Inferior parietal cortex (tissue), 1 donor: ENCODE measurements around the gene FHAD1.
"Not testable (repeated sequence)": the region's sequence is repeated elsewhere in the genome, so short reads cannot be mapped to it uniquely, and the experiment has no call there.

Experiments
- DNase-seq: peaks from one replicate; pipeline ENCODE4 v3.0.0-alpha.2; 2016; ENCODE audit errors: extremely low spot score

FHAD1 gene

DNA sequence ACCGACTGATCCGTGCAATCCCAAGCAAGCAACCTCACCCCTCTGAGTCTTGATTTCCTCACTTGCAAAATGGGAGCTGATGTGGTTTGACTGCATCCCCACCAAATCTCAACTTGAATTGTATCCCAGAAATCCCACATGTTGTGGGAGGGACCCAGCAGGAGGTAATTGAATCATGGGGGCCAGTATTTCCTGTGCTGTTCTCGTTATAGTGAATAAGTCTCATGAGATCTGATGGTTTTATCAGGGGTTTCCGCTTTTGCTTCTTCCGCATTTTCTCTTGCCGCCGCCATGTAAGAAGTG lies 58.4 kb downstream of the FHAD1 start:
- DNase-seq, result no peak

DNA sequence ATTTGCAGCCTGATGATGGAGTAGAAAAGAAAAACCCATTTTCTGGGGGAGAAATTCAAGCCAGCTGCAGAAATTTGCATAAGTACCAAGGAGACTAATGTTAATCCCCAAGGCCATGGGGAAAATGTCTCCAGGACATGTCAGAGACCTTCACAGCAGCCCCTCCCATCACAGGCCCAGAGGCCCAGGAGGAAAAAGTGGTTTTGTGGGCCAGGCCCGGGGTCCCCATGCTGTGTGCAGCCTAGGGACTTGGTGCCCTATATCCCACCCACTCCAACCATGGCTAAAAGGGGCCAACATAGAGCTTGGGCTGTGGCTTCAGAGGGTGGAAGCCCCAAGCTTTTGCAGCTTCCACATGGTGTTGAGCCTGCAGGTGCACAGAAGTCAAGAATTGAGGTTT lies 59.3 kb downstream of the FHAD1 start:
- not testable (repeated sequence) for DNase-seq

DNA sequence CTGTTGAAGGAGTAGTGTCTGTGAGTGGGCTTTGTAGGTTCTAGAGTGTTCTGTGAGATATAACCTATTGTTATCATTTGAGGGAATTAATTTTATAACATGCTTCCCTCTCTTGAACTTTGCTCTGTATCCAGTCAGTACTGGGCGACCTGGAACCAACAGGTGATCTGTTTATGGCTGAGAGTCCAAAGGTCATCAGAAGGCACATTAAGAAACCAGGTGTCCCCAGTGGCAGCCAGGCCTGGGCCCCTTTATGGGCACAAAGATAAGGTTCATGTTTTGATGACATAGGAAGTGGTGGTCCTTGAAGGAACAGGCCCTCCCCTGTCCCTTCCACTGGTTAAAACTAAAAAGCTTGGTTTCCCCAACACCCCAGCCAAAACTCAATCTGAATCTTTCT lies 61.1 kb downstream of the FHAD1 start:
- DNase-seq, result no peak

DNA sequence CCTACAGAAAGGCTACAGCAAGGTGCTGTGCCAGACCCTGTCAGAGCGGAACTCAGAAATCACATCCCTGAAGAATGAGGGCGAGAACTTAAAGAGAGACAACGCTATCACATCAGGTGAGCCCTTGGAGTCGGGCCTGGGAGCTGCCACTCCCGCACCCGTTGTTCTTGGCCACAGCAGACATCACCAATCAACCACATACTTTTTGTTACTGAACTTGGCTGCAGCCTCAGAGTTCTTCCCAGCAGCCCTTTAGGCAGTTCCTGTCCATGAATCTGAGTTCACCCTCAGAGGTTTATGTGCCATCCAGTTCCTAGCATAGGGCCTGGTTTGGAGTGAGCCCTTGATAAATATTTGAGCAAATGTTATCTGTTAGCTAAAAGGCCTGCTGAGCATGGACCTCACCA lies 61.6 kb downstream of the FHAD1 start:
- no peak for DNase-seq

DNA sequence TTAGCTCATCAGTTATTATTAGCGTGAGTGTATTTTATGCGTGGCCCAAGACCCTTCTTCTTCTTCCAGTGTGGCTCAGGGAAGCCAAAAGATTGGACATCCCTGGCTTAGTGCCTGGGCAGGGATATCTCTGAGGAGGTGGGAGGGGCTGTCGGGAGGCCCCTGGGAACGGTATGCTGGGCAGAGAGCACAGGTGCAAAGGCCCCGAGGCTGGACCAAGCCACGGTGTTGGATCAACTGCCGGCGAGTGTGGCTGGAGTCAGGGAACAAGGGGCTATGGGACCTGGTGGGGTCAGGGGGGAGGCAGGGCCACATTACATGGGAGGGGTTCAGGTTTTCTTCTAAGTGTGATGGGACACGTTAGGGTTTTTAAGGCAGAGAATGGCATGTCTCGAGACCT lies 62.7 kb downstream of the FHAD1 start:
- DNase-seq, result no peak

DNA sequence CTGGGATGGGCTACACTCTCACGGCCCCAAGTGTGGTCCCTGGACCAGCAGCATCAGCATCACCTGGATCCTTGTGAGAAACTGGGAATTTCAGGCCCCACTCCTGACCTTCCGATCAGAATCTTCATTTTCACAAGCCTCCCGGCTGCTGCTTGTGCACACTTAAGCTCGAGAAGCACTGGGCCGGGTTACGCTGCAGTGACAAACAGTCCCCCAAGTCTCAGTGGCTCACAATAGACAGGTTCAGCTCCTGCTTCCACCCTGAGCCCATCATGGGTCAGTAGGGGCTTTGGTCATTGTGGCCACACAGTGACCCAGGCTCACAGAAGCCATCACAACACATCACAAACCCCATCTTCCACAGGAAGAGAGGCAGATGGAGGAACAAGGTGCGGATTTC lies 63.5 kb downstream of the FHAD1 start:
- DNase-seq, result no peak

DNA sequence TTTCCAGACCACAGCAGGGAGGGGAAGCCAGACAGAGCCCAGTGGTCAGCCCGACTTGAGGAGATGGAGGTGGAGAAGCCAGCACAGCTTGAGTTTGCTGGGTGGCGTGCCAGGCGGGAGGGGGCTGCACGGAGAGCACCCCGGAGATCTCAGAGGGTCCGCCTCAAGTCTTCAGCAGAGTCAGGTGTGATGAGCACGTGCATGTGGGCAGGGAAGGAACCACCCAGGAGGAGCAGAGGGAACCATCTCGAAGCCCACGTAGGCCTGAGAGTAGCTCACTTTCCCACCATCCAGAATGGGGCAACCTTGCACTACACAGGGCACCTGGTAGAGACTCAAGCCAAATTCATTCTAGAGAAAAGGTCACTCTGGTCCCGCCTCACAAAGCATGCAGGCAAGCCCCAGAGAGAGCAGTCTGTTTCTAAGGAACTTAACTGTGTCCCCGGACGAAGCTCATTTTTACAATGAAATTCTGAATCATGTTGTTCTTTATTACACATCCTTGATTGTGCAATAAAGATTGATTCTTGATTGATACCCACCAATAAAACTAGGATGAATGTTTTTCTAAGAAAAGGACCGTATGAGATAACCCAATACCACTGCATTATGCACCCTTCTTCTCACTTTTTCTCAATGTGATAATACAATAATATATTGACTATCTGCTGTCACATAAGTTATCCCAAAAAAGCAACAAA lies 64.2 kb downstream of the FHAD1 start:
- no peak for DNase-seq

DNA sequence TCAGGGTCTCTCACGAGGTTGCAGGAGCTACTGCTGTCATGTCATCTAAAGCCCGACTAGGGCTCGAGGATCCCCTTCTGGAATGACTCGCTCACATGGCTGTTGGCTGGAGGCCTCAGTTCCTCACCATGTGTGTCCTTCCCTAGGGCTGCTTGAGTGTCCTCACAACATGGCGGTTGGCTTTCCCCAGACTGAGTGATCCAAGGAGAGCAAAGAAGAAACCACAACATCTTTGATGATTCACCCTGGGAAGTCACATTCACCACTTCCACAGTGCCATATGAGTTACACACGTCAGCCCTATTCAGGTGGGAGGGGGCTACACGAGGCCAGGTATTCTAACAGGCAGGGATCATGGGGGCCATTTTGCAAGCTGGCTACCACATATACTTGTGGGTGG lies 64.9 kb downstream of the FHAD1 start:
- no peak for DNase-seq

DNA sequence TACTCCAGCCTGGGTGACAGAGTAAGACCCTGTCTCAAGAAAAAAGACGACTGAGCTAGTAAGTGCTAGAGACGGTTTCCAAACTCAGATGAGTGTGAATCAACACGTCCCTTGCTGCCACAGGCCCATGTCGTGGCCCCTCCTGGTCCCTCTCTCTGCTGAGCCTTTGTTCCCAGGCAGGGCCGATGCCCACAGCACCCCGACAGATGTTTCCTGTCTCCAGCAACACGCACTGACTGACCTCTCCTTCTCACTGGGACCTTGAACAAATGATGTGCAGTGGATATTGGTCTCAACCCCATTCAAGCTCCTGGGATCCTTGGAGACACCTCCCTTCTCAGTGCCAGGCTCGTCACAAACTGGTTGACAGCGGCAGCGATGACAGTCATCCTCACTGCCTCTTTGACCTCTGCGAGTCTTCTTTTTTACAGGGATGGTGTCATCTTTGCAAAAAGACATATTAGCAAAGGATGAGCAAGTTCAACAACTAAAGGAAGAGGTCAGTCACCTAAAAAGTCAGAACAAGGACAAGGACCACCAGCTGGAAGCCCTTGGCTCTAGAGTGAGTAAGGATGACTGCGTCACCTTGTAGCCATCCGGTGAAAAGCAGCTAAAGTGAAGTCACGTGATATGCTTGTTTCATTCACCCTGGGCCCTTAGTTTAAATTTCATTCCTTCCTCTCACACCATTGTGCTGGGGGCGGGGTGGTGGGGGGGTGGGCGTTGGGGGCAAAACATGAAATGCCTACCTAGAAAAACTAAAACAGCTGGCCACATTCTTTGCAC lies 65.8 kb downstream of the FHAD1 start:
- DNase-seq, result no peak

DNA sequence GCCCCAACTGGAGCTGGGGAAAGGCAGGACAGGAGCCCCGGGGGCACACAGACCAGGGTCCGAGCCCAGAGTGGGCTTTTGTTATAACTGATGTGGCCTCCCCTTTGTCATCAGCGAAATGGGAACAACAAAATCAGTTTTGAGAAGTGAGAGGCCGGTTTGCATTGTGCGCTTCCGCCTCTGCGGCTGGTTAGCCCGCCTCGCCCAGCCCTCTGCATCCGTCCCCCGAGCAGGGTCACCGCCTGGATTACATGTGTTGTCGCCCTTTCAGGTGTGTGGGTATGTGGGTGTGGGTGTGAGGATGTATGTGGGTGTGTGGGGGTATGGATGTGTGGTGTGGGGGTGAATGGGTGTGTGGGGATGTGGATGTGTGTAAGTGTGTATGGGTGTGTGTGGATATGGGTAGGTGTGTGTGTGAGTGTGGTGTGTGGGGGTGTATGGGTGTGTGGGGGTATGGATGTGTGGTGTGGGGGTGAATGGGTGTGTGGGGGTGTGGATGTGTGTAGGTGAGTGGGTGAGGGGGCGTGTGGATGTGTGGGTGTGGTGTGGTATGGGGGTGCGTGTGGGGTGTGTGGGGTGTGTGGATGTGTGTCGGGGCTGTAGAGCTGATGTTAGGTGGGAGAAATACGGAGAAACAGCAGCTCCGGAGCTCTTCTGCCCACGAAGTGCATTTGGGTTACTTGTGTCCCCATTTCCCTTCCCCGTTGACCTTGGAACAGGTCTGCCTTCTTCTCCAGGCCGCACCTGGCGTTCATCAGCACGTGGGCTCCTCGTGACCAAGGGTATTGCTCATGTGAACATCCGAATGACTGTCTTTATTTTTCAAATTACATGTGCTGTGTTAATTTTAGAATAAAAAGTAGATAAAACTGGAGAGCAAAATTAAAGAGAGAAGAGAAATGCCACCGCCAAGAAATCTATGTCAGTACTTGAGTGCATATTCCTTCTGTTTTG lies 67.6 kb downstream of the FHAD1 start:
- DNase-seq, result no peak

DNA sequence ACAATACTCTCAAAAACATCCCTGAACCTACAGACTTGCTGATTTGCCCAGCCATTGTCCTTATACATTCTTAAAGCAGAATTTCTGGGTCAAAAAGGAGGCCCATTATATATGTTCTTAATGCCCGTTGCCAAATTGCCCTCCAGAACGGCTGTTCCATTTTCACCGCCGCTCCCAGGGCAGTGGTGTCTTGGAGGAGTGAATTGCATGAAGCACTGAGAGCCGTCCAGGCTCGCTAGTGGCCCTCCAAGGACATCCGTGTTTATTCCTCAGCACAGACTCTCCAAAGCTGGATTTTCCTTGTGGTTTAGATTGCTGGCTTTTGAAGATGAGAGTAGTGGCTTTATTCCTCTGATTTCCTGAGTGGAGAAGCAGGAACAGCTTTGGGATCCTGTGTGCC lies 68.8 kb downstream of the FHAD1 start:
- DNase-seq, result no peak

DNA sequence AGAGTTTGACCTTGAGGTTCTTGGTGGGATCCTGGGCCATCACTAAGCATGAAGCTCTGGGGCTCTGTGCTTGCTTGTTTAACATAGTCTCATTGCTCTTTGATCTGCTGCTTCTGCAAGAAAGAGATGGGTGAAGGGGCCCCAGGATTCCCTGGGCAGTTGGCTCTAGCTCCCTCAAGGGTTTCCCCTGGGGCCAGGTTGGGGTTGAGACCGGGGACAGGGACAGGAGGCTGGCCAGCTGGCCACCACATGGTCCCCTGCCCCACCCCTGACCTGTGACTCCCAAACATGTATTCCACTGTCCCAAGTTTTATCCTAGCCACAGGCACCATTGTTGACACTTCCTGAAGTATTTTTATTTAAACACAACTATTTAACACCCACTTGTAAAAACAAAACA lies 69.5 kb downstream of the FHAD1 start:
- DNase-seq, result no peak

DNA sequence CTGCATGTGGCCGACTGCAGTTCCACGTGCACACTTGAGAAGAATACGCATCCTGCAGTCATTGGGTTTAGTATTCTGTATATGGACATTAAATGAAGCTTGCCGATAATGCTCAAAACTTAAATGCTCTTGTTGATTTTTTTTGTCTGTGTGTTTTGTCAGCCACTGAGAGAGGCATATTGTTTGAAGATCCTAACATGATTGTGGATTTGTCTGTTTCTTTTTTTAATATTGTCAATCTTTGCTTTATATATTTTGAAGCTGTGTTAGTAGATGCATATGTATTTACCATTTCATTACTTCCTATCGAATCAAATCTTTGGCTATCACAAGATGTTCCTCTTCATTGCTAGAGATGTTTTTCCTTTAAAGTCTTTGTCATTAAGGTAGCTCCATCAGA lies 73.2 kb downstream of the FHAD1 start:
- no peak for DNase-seq

DNA sequence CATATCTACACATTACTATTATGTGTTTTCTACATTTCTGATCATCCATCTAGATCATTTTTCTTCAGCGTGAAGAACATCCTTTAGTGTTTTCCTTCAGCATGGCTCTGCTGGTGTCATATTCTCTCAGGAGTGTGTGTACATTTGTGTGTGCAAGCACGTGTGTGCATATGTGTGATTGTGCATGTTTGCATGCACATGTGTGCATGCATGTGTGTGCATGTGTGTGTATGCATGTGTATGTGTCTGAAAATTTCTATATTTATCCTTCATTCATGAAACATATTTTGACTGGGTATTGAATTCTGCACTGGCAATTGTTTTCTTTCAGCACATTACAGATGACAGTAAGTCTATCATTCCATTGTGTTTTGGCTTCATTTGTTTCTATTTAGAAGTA lies 74.6 kb downstream of the FHAD1 start:
- no peak for DNase-seq

DNA sequence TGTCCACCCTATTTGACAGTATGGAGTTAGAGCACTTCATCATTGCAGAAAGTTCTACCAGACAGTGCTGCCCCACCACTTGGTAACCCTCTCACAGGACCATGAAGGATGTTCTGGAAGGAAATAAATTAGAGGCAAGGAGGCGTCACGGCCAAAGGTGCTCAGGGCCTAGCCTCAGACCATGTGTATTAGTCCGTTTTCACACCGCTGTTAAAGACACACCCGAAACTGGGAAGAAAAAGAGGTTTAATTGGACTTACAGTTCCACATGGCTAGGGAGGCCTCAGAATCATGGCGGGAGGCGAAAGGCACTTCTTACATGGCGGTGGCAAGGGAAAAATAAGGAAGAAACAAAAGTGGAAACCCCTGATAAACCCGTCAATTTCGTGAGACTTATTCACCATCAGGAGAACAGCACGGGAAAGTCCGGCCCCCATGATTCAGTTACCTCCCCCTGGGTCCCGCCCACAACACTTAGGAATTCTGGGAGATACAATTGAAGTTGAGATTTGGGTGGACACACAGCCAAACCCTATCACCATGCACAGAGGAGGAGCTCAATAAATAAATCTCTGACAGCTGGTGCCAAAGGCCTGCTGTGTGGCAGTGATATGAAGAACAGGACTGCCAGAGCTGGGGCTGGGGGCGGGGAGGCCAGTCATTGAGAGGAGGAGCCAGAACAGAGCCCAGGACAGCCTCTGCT lies 75.8 kb downstream of the FHAD1 start:
- DNase-seq, result no peak

DNA sequence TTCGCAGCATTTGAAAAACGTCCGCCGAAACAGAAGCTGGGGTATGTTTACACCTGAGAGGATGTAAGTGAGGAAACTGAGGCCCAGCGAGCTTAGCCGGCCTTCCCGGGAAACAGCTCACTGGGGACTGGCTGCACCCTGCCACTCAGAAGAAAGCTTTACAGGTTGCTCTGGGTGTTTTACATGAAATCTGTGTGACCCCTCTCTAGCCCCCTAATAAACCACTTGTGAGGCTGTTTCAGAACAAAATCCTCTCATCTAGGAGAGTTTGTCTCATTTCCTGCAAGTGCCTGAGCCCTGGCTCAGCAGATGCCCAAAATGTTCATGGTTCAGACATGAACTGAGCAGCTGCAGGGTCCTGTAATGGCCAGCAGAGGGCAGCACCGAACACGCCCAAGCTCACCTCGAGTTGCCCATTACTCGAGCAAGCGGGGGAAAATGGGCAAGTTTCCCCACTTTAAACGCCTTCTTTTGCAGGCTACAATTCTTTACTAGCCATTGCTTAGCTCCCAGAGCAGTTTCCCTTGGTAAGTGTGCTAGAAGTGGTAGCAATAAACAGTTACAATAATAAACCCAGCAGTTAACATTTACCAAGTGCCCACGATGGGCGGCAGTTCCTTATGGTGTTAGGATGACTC lies 76.4 kb downstream of the FHAD1 start:
- DNase-seq, result peak; percentile 89

DNA sequence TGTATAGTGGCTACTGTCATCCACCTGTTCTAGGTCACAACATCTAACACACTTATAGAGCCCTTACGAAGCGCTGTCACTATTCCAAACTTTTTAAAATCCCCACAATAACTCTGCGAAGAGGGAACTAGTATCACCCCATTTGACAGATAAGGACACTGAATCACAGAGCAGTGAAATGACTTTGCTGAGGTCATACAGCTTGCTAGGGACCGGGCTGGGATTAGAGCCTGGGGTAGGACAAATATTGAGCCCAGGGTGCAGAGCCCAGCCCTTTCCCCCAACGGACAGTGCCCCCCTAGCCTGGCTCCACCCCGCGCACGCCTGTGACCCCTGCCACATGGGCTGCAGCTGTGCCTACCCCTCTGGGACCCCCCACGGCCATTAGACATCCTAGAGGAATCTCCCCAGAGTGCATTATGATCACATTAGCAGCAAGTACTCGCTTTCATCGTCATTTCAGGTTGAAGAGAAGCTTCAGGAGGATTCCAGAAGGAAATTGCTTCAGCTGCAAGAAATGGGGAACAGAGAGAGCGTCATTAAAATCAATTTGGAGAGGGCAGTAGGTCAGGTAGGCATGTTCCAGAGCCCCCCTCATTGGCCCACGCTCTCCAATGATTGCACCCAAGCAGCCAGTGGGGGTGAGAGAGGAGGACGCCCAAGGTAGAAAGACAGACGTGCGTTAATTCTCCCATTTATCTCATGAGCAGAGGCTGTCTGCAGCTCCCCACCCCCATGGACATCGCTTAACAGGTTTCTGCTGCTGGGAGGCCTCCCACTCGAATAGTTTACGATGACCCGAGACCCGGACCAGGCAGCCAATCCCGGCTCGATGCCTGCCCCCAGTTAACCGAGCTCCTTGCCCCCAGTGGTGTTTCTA lies 77.2 kb downstream of the FHAD1 start:
- DNase-seq, result no peak

DNA sequence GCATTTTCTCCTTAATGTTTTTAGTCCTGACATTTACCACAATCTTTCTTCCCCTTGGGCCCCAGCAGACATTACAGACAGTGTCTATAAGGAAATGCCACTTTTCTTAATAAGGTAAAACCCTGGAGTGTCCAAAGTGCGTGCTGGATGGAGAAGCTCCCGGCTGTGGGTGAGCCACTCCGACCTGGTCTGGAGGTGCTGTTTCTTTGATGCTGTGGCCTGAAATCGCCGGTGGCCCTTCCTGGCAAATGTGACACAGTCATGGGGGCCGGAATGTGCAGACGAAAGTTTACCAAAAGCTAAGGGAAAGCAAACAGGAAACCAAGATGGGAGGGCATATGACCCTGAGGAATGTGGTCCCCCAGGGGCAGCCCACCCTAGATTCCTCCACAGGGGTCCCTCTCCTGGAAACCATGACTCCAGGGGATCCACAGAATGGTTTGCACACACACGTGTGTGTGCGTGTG lies 77.9 kb downstream of the FHAD1 start:
- no peak for DNase-seq

DNA sequence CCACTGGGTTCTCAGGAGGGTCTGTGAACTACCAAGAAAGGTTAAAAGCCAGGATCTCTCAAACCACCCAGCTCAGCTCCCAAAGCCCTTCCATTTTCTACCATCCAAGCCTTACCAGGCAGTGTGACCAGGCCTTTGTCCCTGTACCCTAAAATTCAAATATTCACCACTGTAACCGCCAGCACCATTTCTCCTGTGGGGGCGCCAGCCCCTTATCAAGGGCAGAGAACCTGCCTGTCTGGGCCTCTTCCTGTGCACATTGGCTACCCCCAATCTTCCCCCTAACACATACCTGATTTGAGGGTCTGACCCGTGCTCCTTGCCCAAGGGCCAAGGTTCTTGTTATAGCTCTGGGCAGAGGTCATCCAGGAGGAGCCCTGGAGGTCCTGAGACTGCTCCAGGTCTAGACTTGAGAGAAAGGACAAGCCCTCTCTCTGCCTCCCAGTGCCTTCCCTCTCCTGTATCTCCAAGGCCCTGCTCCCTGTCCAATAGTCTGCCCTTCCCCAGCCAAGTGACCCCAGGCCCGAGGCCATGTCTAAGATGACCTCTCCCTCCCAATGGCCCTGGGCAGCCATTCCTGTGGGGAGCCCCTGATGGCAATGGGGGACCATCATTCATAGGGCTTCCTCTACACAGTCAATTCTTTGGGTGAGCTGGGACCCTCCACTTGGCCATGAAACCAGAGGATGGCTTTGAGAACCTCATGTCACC lies 78.5 kb downstream of the FHAD1 start:
- DNase-seq, result no peak
